ENCODE data around the gene HDAC4.

HDAC4 gene

DNA sequence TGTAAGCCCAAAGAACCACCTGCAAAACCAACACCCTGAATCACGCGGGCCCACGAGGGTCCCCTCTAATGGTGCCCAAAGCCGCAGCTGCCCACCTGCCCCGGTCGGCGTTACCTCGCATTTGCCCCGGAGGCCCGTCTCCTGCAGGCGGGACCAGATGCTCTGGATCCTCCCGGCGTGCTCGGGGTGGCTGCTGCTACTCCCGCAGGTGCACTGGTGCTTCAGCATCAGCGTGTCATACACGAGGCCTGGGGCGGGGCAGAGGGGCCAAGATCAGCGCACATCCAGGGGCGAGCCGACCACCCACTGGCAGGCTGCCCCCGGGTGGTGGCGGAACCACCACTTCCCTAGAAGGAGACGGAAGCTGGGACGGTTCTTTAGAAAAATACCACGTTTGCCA is 292.9 kb downstream of the HDAC4 start:
- DNase-seq (ENCODE audit: low spot score) = no peak
- TF ChIP-seq, protein P1, sequence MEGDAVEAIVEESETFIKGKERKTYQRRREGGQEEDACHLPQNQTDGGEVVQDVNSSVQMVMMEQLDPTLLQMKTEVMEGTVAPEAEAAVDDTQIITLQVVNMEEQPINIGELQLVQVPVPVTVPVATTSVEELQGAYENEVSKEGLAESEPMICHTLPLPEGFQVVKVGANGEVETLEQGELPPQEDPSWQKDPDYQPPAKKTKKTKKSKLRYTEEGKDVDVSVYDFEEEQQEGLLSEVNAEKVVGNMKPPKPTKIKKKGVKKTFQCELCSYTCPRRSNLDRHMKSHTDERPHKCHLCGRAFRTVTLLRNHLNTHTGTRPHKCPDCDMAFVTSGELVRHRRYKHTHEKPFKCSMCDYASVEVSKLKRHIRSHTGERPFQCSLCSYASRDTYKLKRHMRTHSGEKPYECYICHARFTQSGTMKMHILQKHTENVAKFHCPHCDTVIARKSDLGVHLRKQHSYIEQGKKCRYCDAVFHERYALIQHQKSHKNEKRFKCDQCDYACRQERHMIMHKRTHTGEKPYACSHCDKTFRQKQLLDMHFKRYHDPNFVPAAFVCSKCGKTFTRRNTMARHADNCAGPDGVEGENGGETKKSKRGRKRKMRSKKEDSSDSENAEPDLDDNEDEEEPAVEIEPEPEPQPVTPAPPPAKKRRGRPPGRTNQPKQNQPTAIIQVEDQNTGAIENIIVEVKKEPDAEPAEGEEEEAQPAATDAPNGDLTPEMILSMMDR (IDR thresholded peaks at IDR 0.05) = no peak
- H3K27ac ChIP-seq = no peak overlapping the region
- no peak overlapping the region for H3K4me3 ChIP-seq

- Histone ChIP-seq H3K4me3 (no peak overlapping the region), H3K27ac (no peak overlapping the region)
- DNase-seq (ENCODE audit: low spot score) = no peak
- TF ChIP-seq, protein P1 (IDR thresholded peaks at IDR 0.05) = no peak
Measured at GRCh38 chr2:239106966-239107365, 293.9 kb downstream of the HDAC4 start.

GRCh38 chr2:239106314-239106908 is 294.4 kb downstream of the HDAC4 start:
- TF ChIP-seq, protein P1 (IDR thresholded peaks at IDR 0.05) = no peak
- H3K27ac ChIP-seq = no peak overlapping the region
- no peak overlapping the region for H3K4me3 ChIP-seq
- no peak for DNase-seq (ENCODE audit: low spot score)

- Histone ChIP-seq H3K27ac (no peak overlapping the region), H3K4me3 (no peak overlapping the region)
- TF ChIP-seq, protein P1 (IDR thresholded peaks at IDR 0.05) = no peak
- DNase-seq (ENCODE audit: low spot score) = no peak
Measured at GRCh38 chr2:239105234-239105633, 295.6 kb downstream of the HDAC4 start.

GRCh38 chr2:239104800-239105199 is 296.0 kb downstream of the HDAC4 start:
- DNase-seq (ENCODE audit: low spot score) = no peak

GRCh38 chr2:239103125-239104098 is 297.4 kb downstream of the HDAC4 start:
- DNase-seq (ENCODE audit: low spot score) = no peak
- TF ChIP-seq, protein P1 (IDR thresholded peaks at IDR 0.05) = no peak
- H3K4me3 ChIP-seq = no peak overlapping the region
- no peak overlapping the region for H3K27ac ChIP-seq

More at GRCh38 chr2:239104800-239105199, 296.0 kb downstream of the HDAC4 start:
- Histone ChIP-seq H3K27ac (no peak overlapping the region), H3K4me3 (no peak overlapping the region)
- TF ChIP-seq, protein P1 (IDR thresholded peaks at IDR 0.05) = no peak

Measured in coronary artery (tissue), 2 donors.